Measurements from ENCODE around the gene HRAS. TPM values are rescaled to one million over a fixed set of nuclear protein-coding genes. Genes with fewer than 3 reads are reported as not detected.

The HRAS gene
- total RNA-seq, 1 experiment from 2014 or later: 128 TPM

GRCh38 chr11:536841-537621, 1.7 kb upstream of the HRAS start, which contains the start of gene LRRC56:
LRRC56 (plus strand) TSS chr11:537527; CDS start chr11:540685, 3,158 bp downstream.
- Histone ChIP-seq H3K27me3 (ENCODE audit: low read length) (no peaks in the 10 kb centered on the region), H3K4me3 (ENCODE audit: low read length) (peak within 1 kb of the TSS; percentile 62), H4K20me1 (ENCODE audit: low read length) (peaks cover 4% of the 10 kb centered on the region; the same call in 1 of the 2 replicates), H3K9me2 (replicated peaks; ENCODE audit: low read length) (no peaks in the 10 kb centered on the region), H3F3A (ENCODE audit: low read length, unreplicated experiment) (no peaks in the 10 kb centered on the region), H2AFZ (ENCODE audit: low read length) (peak within 1 kb of the TSS; percentile 95), H3K4me1 (ENCODE audit: insufficient read depth, low read length) (peaks cover 17% of the 10 kb centered on the region), H3K36me3 (ENCODE audit: low read depth, low read length) (no peaks in the 10 kb centered on the region), H3K4me2 (ENCODE audit: low read length) (peak within 1 kb of the TSS; percentile 89), H3K9me3 (ENCODE audit: low read length) (no peaks in the 10 kb centered on the region), H3K27ac (ENCODE audit: low read length) (peak within 1 kb of the TSS; percentile 63), H3K9ac (ENCODE audit: low read length) (peak within 1 kb of the TSS; percentile 62), H3K79me2 (ENCODE audit: low read length) (peaks cover 16% of the 10 kb centered on the region)
- POLR2A ChIA-PET (ENCODE audit: unreplicated experiment): no interaction called here
- intact Hi-C loops (cut with micrococcal nuclease): loop anchor here (2.0 kb wide), 2 partner anchors 30 to 40 kb away; partner anchors contain the start of genes PHRF1 and RNH1
- CTCF ChIA-PET: interaction anchor here (1.0 kb wide), 1 partner anchor 88 kb away, joined by 3 read pairs; no protein-coding TSS in a partner anchor
- ATAC-seq (peak; percentile 52), DNase-seq (peak; percentile 86)
- no peak for TF ChIP-seq CTCF (conservative IDR thresholded peaks at IDR 0.05; ENCODE audit: low read depth, low read length)
- no peak for TF ChIP-seq EZH2 (IDR thresholded peaks at IDR 0.05; ENCODE audit: low read length, unreplicated experiment)
- no peak for TF ChIP-seq EZH2phosphoT487 (IDR thresholded peaks at IDR 0.05; ENCODE audit: borderline replicate concordance, low read length)
- BruUV-seq (replicated peaks): no TSS peak

GRCh38 chr11:535210-535518, 212 bp downstream of the HRAS start:
- CTCF ChIA-PET: no interaction called here
- no peak for DNase-seq
- peak overlapping the region; percentile 80; the same call in 1 of the 2 replicates for H3K9ac ChIP-seq (ENCODE audit: low read length)
- H3K27me3 ChIP-seq (ENCODE audit: low read length): no peaks in the 10 kb centered on the region
- no TSS peak for BruUV-seq (replicated peaks)
- H3F3A ChIP-seq (ENCODE audit: low read length, unreplicated experiment): no peaks in the 10 kb centered on the region
- no peak overlapping the region for H2AFZ ChIP-seq (ENCODE audit: low read length)
- peaks cover 4% of the 10 kb centered on the region; the same call in 1 of the 2 replicates for H4K20me1 ChIP-seq (ENCODE audit: low read length)
- no peak overlapping the region for H3K27ac ChIP-seq (ENCODE audit: low read length)
- no peaks in the 10 kb centered on the region for H3K36me3 ChIP-seq (ENCODE audit: low read depth, low read length)
- peak; percentile 4 for ATAC-seq
- H3K9me3 ChIP-seq (ENCODE audit: low read length): no peaks in the 10 kb centered on the region
- intact Hi-C loops (cut with micrococcal nuclease): no loop called here
- H3K4me1 ChIP-seq (ENCODE audit: insufficient read depth, low read length): peaks cover 17% of the 10 kb centered on the region
- peaks cover 16% of the 10 kb centered on the region for H3K79me2 ChIP-seq (ENCODE audit: low read length)
- TF ChIP-seq EZH2phosphoT487 (IDR thresholded peaks at IDR 0.05; ENCODE audit: borderline replicate concordance, low read length) (no peak), EZH2 (IDR thresholded peaks at IDR 0.05; ENCODE audit: low read length, unreplicated experiment) (no peak), CTCF (conservative IDR thresholded peaks at IDR 0.05; ENCODE audit: low read depth, low read length) (no peak)
- no peaks in the 10 kb centered on the region for H3K9me2 ChIP-seq (replicated peaks; ENCODE audit: low read length)
- peak overlapping the region; percentile 89 for H3K4me3 ChIP-seq (ENCODE audit: low read length)
- POLR2A ChIA-PET (ENCODE audit: unreplicated experiment): no interaction called here
- peak overlapping the region; percentile 92; the same call in 1 of the 2 replicates for H3K4me2 ChIP-seq (ENCODE audit: low read length)
